ENCODE measurements around the gene CAB39.

Gene CAB39

DNA sequence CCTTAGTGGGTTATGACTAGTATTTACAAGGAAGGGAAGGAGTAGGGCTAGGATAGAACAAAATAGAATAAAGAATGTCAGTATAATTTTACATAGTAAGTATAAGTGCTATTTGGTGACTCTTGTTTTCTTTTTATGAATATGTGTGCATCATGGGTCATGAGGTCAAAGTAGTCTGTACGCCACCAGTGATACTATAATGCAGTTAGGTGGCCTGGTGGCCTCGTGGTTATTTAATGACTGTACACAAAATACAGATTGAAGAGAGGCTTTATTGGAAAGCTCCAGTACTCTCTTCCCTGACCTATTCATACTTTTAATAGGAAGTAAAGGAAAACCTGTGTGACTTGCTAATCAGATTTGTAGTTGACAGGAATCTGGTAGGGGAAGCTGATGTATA, 27.3 kb downstream of the CAB39 start:
- Histone ChIP-seq H3K4me3 (no peak overlapping the region), H3K27ac (no peak overlapping the region)

DNA sequence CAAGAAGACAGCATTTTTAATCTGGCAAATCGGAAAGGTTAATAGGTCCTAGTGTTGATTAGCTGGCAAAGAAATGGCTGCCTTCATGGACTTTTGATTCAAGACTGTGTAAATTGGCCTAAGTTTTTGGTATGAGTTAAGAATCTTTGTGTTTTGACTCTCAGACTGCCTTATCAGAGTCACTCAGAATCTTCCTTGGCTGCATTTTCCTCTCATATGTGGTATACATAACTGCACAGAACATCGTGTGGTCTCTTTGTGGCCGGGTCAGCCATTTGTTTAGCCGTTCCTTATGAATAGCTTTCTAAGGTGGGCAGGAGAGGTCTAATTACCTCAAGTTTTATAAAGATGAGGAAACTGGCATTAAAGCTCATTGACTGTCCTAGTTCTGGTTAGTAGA, 30.1 kb downstream of the CAB39 start:
- Histone ChIP-seq H3K4me3 (no peak overlapping the region), H3K27ac (no peak overlapping the region)

GRCh38 chr2:230746213-230746612, 33.6 kb downstream of the CAB39 start:
- Histone ChIP-seq H3K27ac (no peak overlapping the region), H3K4me3 (no peak overlapping the region)

GRCh38 chr2:230748087-230748486, 35.4 kb downstream of the CAB39 start:
- no peak overlapping the region for H3K27ac ChIP-seq

GRCh38 chr2:230749111-230749510, 36.5 kb downstream of the CAB39 start:
- Histone ChIP-seq H3K4me3 (no peak overlapping the region), H3K27ac (no peak overlapping the region)

More at GRCh38 chr2:230748087-230748486, 35.4 kb downstream of the CAB39 start:
- no peak overlapping the region for H3K4me3 ChIP-seq

DNA sequence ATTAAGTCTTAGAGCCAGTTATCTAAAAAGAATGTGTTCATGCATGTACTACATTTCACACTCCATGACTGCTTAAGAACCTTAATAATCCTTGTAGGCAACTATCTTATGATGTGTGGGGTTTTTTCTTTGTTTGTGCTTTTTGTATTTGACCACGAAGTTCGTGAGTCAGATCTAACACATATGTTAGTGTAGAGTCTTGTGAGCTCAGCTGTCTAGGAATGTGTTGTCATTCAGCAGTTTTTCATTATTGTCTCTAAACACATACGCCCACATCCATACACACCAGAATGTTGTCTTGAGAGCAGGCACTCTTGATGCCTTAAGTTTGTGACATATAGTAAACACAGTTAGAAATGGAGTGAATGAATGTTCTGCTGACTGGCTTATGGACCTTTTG, 38.4 kb downstream of the CAB39 start:
- Histone ChIP-seq H3K4me3 (no peak overlapping the region), H3K27ac (peak overlapping the region in 3 of 21 experiments; percentile 0 to 56 (median 39))

DNA sequence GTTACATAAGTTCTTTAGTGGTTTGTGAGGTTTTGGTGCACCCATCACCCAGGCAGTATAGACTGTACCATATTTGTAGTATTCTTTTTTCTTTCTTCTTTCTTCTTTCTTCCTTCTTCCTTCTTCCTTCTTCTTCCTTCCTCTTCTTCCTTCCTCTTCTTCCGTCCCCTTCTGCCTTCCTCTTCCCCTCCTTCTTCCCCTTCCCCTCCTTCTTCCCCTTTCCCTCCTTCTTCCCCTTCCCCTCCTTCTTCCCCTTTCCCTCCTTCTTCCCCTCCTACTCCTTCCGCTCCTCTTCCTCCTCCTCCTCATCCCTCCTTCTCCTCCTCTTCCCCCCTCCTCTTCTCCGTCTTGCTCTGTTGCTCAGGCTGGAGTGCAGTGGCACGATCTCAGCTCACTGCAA, 41.6 kb downstream of the CAB39 start:
- Histone ChIP-seq H3K27ac (no peak overlapping the region), H3K4me3 (no peak overlapping the region)

GRCh38 chr2:230757476-230757875, 44.8 kb downstream of the CAB39 start:
- Histone ChIP-seq H3K27ac (peak overlapping the region in 4 of 21 experiments; percentile 1 to 66 (median 56)), H3K4me3 (no peak overlapping the region)

DNA sequence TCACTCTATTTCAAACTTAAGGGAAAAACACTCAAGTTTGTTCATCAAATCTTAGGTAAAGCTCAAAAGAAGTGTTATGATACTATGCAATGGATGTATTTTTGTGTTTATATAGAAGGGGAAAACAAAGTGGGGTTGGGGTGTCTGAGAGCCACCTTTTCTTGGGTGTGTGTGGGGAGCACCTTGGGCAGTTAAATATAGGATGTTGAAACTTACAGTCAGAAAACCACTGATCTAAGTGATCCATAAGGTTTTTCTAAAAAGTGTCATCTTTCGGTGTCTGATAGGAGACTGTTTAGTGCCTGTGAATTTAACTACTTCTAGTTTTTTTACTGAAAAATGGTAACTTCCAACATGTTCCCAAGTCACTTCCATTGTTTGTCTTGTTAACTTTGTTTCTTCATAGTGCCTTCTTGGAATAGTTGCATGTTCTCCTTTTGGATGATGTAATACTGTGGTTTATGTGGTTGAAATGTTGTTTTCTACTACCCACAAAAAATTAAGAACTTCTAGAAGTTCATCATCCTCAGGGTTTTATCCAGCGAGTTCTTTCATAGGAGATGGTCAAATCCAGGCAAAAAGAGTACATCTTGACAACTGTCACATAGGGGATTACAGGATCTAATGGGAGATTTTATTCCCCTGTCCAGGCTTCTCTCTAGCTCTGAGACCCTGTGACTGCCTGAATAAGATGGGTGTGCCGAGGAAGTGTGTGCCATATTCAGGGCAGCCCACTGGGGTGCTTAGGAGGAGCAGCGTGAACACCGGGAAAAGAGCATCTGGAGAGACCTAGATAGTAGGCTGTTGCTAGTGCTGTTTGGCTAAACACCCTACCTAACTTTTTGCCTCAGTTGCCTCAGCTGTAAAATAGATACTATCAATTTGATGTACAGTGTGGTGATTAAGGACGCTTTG, 46.2 kb downstream of the CAB39 start:
- no peak overlapping the region for H3K4me3 ChIP-seq
- H3K27ac ChIP-seq: peak overlapping the region in 11 of 21 experiments; percentile 1 to 66 (median 29)

DNA sequence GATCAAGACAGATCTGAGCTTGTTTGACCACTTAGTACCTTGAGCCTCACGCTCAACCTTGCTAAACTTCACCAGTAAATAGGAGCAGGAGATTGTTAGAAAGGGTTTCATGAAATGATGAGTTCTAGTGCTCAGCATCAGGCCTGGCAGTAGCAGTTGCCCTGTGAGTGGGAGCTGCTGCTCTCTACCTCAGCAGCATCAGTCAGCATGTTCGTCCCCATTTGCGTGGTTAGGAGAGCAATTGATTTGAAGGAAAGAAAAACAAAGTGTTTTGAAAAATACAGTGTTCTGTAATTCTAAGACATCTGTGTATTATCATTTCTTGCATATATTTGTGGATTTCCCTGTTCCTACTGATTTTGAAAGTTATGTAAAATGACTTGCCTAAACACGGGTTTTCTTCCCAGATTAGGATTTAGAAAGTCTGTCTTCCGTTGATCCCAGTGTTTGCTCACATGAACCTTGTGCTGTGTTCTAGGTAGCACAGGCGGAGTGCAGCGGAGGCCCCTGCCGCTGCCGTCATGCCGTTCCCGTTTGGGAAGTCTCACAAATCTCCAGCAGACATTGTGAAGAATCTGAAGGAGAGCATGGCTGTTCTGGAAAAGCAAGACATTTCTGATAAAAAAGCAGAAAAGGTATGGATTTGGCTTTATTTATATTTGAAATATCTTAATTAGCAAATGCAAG, 47.0 kb downstream of the CAB39 start:
- no peak overlapping the region for H3K4me3 ChIP-seq

GRCh38 chr2:230761704-230762103, 49.1 kb downstream of the CAB39 start:
- no peak overlapping the region for H3K4me3 ChIP-seq
- H3K27ac ChIP-seq: no peak overlapping the region

More for the DNA sequence above, 47.0 kb downstream of the CAB39 start:
- H3K27ac ChIP-seq: peak overlapping the region in 5 of 21 experiments; percentile 5 to 54 (median 32)

DNA sequence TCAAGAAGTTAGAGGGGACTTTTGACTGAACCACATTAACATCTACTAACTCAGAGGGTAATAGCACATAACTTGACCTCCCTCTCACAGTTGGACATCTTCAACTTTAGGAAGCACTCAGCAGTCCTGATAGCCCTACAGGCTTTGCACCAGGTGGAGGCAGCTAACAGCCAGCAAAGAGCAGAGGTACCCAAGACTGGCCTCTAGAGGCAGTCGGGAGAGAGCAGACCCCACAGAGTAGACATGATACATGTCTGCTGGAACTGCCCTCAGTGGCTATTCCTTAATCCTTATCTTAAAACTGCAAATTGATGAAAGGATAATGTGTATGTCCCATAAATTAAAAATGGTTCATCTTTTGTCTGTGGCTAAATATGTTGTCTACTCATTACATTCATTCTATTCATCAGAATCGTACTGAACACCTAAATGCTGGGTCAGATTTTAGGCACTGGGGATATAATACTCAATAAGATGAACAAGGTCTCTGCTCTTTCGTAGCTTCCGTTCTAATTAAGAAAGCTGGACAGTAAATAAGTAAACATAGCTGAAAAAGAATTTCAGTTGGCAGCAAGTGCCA, 49.8 kb downstream of the CAB39 start:
- no peak overlapping the region for H3K27ac ChIP-seq
- no peak overlapping the region for H3K4me3 ChIP-seq

DNA sequence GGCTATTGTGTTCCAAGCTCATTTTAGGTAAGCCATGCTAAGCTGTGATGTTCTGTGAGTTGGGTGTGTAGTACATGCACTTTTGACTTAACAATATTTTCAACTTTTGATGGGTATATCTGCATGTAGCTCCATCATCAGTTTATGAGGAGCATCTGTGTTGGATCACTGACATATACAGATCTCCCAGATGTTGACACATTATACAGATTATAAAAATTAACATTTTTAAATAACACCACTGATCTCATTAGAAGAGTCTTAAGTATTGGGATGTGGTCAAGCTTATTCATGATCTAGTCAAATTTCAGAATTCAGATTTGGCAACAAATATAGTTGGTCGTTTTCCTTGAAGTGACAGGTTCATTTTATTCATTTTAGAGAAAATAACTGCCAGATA, 51.7 kb downstream of the CAB39 start:
- Histone ChIP-seq H3K27ac (no peak overlapping the region), H3K4me3 (no peak overlapping the region)

- Histone ChIP-seq H3K27ac (peak overlapping the region in 1 of 21 experiments; percentile 61), H3K4me3 (no peak overlapping the region)
Measured at GRCh38 chr2:230765611-230766300, 53.1 kb downstream of the CAB39 start.

- no peak overlapping the region for H3K27ac ChIP-seq
- H3K4me3 ChIP-seq: no peak overlapping the region
Measured at GRCh38 chr2:230767862-230768388, 55.3 kb downstream of the CAB39 start.

DNA sequence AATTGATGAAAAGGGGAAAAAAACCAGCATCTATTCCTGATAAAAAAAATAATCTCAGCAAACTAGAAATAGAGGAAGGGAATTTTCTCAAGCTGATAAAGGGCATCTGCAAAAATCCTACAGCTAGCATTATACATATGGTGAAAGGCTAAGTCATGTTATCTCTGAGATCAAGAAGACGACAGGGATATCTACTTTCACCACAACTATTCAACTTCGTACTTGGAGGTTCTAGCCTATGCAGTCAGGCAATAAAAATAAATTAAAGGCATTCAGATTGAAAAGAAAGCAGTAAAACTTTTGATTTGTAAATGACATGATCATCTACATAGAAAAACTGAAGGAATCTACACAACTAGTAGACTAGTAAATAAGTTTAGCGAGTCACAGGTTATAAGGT, 58.2 kb downstream of the CAB39 start:
- Histone ChIP-seq H3K27ac (no peak overlapping the region), H3K4me3 (no peak overlapping the region)

- H3K4me3 ChIP-seq: no peak overlapping the region
Measured at GRCh38 chr2:230772156-230772555, 59.5 kb downstream of the CAB39 start.

GRCh38 chr2:230773039-230773773, 60.6 kb downstream of the CAB39 start:
- H3K27ac ChIP-seq: peak overlapping the region in 6 of 21 experiments; percentile 18 to 70 (median 27)
- no peak overlapping the region for H3K4me3 ChIP-seq

More at GRCh38 chr2:230772156-230772555, 59.5 kb downstream of the CAB39 start:
- no peak overlapping the region for H3K27ac ChIP-seq

All from skin epidermis (tissue), 12 donors.